DND-41 (cell line): ENCODE measurements around the gene OR51B5.

ENCODE experiments used
- ATAC-seq: fragments of 200-7000 bp; cut with Tn5 transposase; 3 replicates; pipeline ENCODE4 v1.9.1; 2021; ENCODE audit warnings: low read depth; ENCODE audit not compliant: insufficient read depth
- DNase-seq: peaks from one replicate; pipeline ENCODE4 v3.0.0-alpha.2; 2020
- H2AFZ ChIP-seq: 2 replicates; pipeline ENCODE4 v1.6.0; 2012; ENCODE audit warnings: low read depth, low read length
- H3K27ac ChIP-seq: 2 replicates; pipeline ENCODE4 v1.5.1; 2012; ENCODE audit warnings: low read length, inconsistent platforms
- H3K27me3 ChIP-seq: fragments of 200-600 bp; sonication (generic); 2 replicates; pipeline ENCODE4 v1.6.0; 2012; ENCODE audit warnings: low read length, mild to moderate bottlenecking, inconsistent platforms; ENCODE audit not compliant: insufficient read depth, poor library complexity
- H3K36me3 ChIP-seq: 2 replicates; pipeline ENCODE4 v1.5.1; 2012; ENCODE audit warnings: low read length, inconsistent platforms; ENCODE audit not compliant: insufficient read depth
- H3K4me1 ChIP-seq: 2 replicates; pipeline ENCODE4 v1.5.1; 2012; ENCODE audit warnings: mild to moderate bottlenecking, low read length; ENCODE audit not compliant: insufficient read depth
- H3K4me2 ChIP-seq: 2 replicates; pipeline ENCODE4 v1.6.0; 2012; ENCODE audit warnings: mild to moderate bottlenecking, moderate library complexity, low read length, inconsistent platforms; ENCODE audit not compliant: insufficient read depth
- H3K4me3 ChIP-seq, 2 experiments: fragments of 200-600 bp in 1 of 2; shearing (Covaris generic) in 1 of 2; 2 replicates each; pipeline ENCODE4 v1.5.1; 2012 to 2016; ENCODE audit warnings: inconsistent platforms in 2 of 2, low read length in 2 of 2, mild to moderate bottlenecking in 2 of 2, low read depth in 1 of 2, moderate library complexity in 1 of 2
- H3K79me2 ChIP-seq: 2 replicates; pipeline ENCODE4 v1.6.0; 2012; ENCODE audit warnings: low read length, inconsistent platforms; ENCODE audit not compliant: insufficient read depth
- H3K9ac ChIP-seq: 2 replicates; pipeline ENCODE4 v1.6.0; 2012; ENCODE audit warnings: low read depth, mild to moderate bottlenecking, inconsistent platforms, low read length, moderate library complexity
- H3K9me3 ChIP-seq: 2 replicates; pipeline ENCODE4 v1.5.1; 2012; ENCODE audit warnings: low read length, moderate library complexity, mild to moderate bottlenecking, inconsistent platforms; ENCODE audit not compliant: insufficient read depth, severe bottlenecking
- H4K20me1 ChIP-seq: 2 replicates; pipeline ENCODE4 v1.6.0; 2012; ENCODE audit warnings: low read length; ENCODE audit not compliant: insufficient read depth
- CTCF ChIP-seq: IDR thresholded peaks from 2 replicates; pipeline ENCODE4 v1.5.1; 2012; ENCODE audit warnings: borderline replicate concordance, low read length, moderate library complexity, mild to moderate bottlenecking; ENCODE audit not compliant: poor library complexity, severe bottlenecking; ENCODE audit errors: extremely low read depth
- EZH2 ChIP-seq: IDR thresholded peaks from 3 replicates; pipeline ENCODE4 v1.6.1; 2012; ENCODE audit warnings: borderline replicate concordance, low read depth, mild to moderate bottlenecking, moderate library complexity, low read length, inconsistent platforms; ENCODE audit not compliant: severe bottlenecking

OR51B5 gene

GRCh38 chr11:5351208-5351607, 7.9 kb upstream of the OR51B5 start, which contains the start of gene OR51B6:
Gene OR51B6 (plus strand): TSS chr11:5351508. CDS start chr11:5351508, 0 bp downstream.
- no peak within 1 kb of the TSS for H2AFZ ChIP-seq
- no peaks in the 10 kb centered on the region for H3K36me3 ChIP-seq
- no peaks in the 10 kb centered on the region for H3K79me2 ChIP-seq
- no peaks in the 10 kb centered on the region for H3K27me3 ChIP-seq
- no peaks in the 10 kb centered on the region for H3K4me1 ChIP-seq
- no peak within 1 kb of the TSS for H3K4me3 ChIP-seq
- no peak within 1 kb of the TSS for H3K9ac ChIP-seq
- no peak for DNase-seq
- no peak within 1 kb of the TSS for H3K27ac ChIP-seq
- no peaks in the 10 kb centered on the region for H3K9me3 ChIP-seq
- ATAC-seq, result no peak
- no peaks in the 10 kb centered on the region for H4K20me1 ChIP-seq
- TF ChIP-seq CTCF (no peak), EZH2 (no peak)
- H3K4me2 ChIP-seq, result no peak within 1 kb of the TSS

DNA sequence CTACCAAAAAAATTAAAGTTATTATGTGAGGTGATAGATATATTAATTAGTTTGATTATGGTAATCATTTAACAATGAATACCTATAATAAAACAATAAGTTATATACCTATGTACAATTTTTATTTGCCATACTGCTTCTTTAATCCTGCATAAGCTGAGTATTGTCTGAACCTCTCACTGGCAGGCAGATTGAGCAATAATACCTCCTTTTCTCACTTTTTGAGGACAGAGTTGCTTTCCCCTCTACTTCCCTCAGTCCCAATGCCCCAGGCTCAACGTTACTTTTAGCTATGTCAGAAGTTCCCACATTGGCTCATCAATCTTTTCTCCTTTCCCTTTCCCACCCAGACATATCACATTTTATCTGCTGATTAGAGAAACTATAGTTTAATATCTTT, 6.2 kb upstream of the OR51B5 start:
- Histone ChIP-seq H3K36me3 (no peaks in the 10 kb centered on the region), H3K27ac (no peak overlapping the region)
- no peak for TF ChIP-seq CTCF
- TF ChIP-seq EZH2, result no peak

GRCh38 chr11:5348551-5349194, 5.3 kb upstream of the OR51B5 start:
- no peak overlapping the region for H3K4me2 ChIP-seq

More for the DNA sequence above, 6.2 kb upstream of the OR51B5 start:
- Histone ChIP-seq H3K27me3 (no peaks in the 10 kb centered on the region), H3K9me3 (no peaks in the 10 kb centered on the region), H3K9ac (no peak overlapping the region), H3K4me2 (no peak overlapping the region), H3K79me2 (no peaks in the 10 kb centered on the region), H3K4me1 (no peaks in the 10 kb centered on the region), H4K20me1 (no peaks in the 10 kb centered on the region), H3K4me3 (no peak overlapping the region), H2AFZ (no peak overlapping the region)
- ATAC-seq, result no peak
- DNase-seq, result no peak

More at GRCh38 chr11:5348551-5349194, 5.3 kb upstream of the OR51B5 start:
- H3K27ac ChIP-seq, result no peak overlapping the region
- H3K27me3 ChIP-seq, result no peaks in the 10 kb centered on the region
- no peak for DNase-seq
- no peaks in the 10 kb centered on the region for H3K9me3 ChIP-seq
- no peak for TF ChIP-seq CTCF
- no peak for TF ChIP-seq EZH2
- no peaks in the 10 kb centered on the region for H4K20me1 ChIP-seq
- no peaks in the 10 kb centered on the region for H3K4me1 ChIP-seq
- H3K36me3 ChIP-seq, result no peaks in the 10 kb centered on the region
- no peak overlapping the region for H3K9ac ChIP-seq
- no peak overlapping the region for H2AFZ ChIP-seq
- no peak for ATAC-seq
- H3K79me2 ChIP-seq, result no peaks in the 10 kb centered on the region
- no peak overlapping the region for H3K4me3 ChIP-seq
